HCT116 (cell line): ENCODE measurements around the gene NGEF. TPM values are rescaled to one million over a fixed set of nuclear protein-coding genes. Genes with fewer than 3 reads are reported as not detected.

Source experiments
- ATAC-seq: fragments of 200-7000 bp; cut with Tn5 transposase; 2 replicates; pipeline ENCODE4 v1.9.1; 2020; ENCODE audit warnings: mild to moderate bottlenecking, moderate library complexity
- BruUV-seq: library from RNA; stranded (reverse); fragments of 400-500 nt; replicated peaks from 2 replicates; lab custom pipeline; 2021; lab: Mats Ljungman, UMichigan
- CTCF ChIA-PET: fragments of 300-600 bp; sonication (Branson Sonifier 250); formaldehyde crosslinking; loops from one replicate; lab custom pipeline; 2021; ENCODE audit warnings: antibody characterized with exemption; lab: Charles Lee
- POLR2A ChIA-PET: fragments of 300-600, 350-600 bp; sonication (Branson Sonifier 250); formaldehyde crosslinking; loops from one replicate; lab custom pipeline; 2021; ENCODE audit warnings: antibody characterized with exemption; lab: Charles Lee
- RAD21 ChIA-PET, 2 experiments: fragments of 300-600 bp; sonication (Branson Sonifier 250); formaldehyde crosslinking; loops; one replicate each; lab custom pipeline; 2023; ENCODE audit warnings: low total read pairs in 2 of 2; ENCODE audit not compliant: uncharacterized antibody in 2 of 2, unreplicated experiment in 2 of 2, low non-redundant PET in 1 of 2; lab: Charles Lee
- DNase-seq: peaks from one replicate; pipeline ENCODE4 v3.0.0-alpha.2; 2010; ENCODE audit warnings: low read depth, low spot score
- H2AFZ ChIP-seq: fragments of 200-600 bp; shearing (Covaris generic), sonication (generic); 2 replicates; pipeline ENCODE4 v1.6.1; 2017; ENCODE audit warnings: low read depth, mixed run types, mixed read lengths, antibody characterized with exemption, low read length; ENCODE audit not compliant: poor library complexity, severe bottlenecking
- H3K27ac ChIP-seq: 2 replicates; pipeline ENCODE4 v1.5.1; 2012; ENCODE audit warnings: low read depth, low read length
- H3K27me3 ChIP-seq: fragments of 200-600 bp; sonication (generic); 2 replicates; pipeline ENCODE4 v1.6.1; 2016; ENCODE audit warnings: mixed run types, low read length, mixed read lengths; ENCODE audit not compliant: insufficient read depth
- H3K36me3 ChIP-seq, 2 experiments: fragments of 200-500 bp in 1 of 2; fragments of 200-600 bp in 1 of 2; sonication (Bioruptor generic) in 1 of 2; sonication (generic) in 1 of 2; 2 replicates each; pipeline versions ENCODE4 v1.5.1 to v1.6.1; 2014 to 2016; ENCODE audit warnings: low read length in 2 of 2, inconsistent platforms in 1 of 2, mixed read lengths in 1 of 2, mixed run types in 1 of 2; ENCODE audit not compliant: insufficient read depth in 2 of 2, control insufficient read depth in 1 of 2
- H3K4me1 ChIP-seq, 2 experiments: fragments of 200-600 bp in 1 of 2; sonication (generic) in 1 of 2; 2 replicates each; pipeline versions ENCODE4 v1.5.1 to v1.6.1; 2012 to 2017; ENCODE audit warnings: low read length in 2 of 2, inconsistent platforms in 1 of 2, mild to moderate bottlenecking in 1 of 2, mixed read lengths in 1 of 2, mixed run types in 1 of 2, moderate library complexity in 1 of 2; ENCODE audit not compliant: insufficient read depth in 2 of 2, control insufficient read depth in 1 of 2
- H3K4me2 ChIP-seq: fragments of 200-600 bp; sonication (generic); 2 replicates; pipeline ENCODE4 v1.6.1; 2017; ENCODE audit warnings: mixed run types, low read length, mixed read lengths
- H3K4me3 ChIP-seq, 2 experiments: fragments of 200-600 bp in 1 of 2; sonication (generic) in 1 of 2; replicated peaks in 1 of 2; 2 replicates each; pipeline ENCODE4 v1.5.1; 2011 to 2016; ENCODE audit warnings: low read length in 2 of 2, control low read depth in 1 of 2, low read depth in 1 of 2, mild to moderate bottlenecking in 1 of 2, mixed read lengths in 1 of 2, mixed run types in 1 of 2
- H3K79me2 ChIP-seq: fragments of 200-600 bp; sonication (generic); 2 replicates; pipeline ENCODE4 v1.6.1; 2017; ENCODE audit warnings: mild to moderate bottlenecking, mixed run types, low read length, moderate library complexity, mixed read lengths; ENCODE audit not compliant: insufficient read depth
- H3K9ac ChIP-seq: fragments of 200-600 bp; sonication (generic); 2 replicates; pipeline ENCODE4 v1.6.1; 2016; ENCODE audit warnings: low read length, mixed read lengths
- H3K9me2 ChIP-seq: fragments of 200-600 bp; sonication (generic), shearing (Covaris generic); 2 replicates; pipeline ENCODE4 v1.6.1; 2017; ENCODE audit warnings: mixed run types, mild to moderate bottlenecking, moderate library complexity; ENCODE audit not compliant: insufficient read depth
- H3K9me3 ChIP-seq, 2 experiments: fragments of 200-500 bp in 1 of 2; fragments of 200-600 bp in 1 of 2; sonication (Bioruptor generic) in 1 of 2; sonication (generic) in 1 of 2; 2 replicates each; pipeline ENCODE4 v1.6.1; 2014 to 2017; ENCODE audit warnings: low read length in 2 of 2, mixed read lengths in 2 of 2, inconsistent platforms in 1 of 2, low read depth in 1 of 2, mild to moderate bottlenecking in 1 of 2, mixed run types in 1 of 2, moderate library complexity in 1 of 2; ENCODE audit not compliant: control insufficient read depth in 1 of 2, insufficient read depth in 1 of 2
- H4K20me1 ChIP-seq: fragments of 200-600 bp; sonication (generic), shearing (Covaris generic); 2 replicates; pipeline ENCODE4 v1.6.1; 2017; ENCODE audit warnings: mixed run types, mild to moderate bottlenecking, moderate library complexity; ENCODE audit not compliant: insufficient read depth
- CEBPB ChIP-seq: IDR thresholded peaks from 2 replicates; pipeline ENCODE4 v1.6.1; 2012; ENCODE audit warnings: low read depth
- ELF1 ChIP-seq: IDR thresholded peaks from 2 replicates; pipeline ENCODE4 v1.6.1; 2012; ENCODE audit warnings: low read depth, borderline replicate concordance
- JUND ChIP-seq: IDR thresholded peaks from 2 replicates; pipeline ENCODE4 v1.6.1; 2012
- MAX ChIP-seq: IDR thresholded peaks from 2 replicates; pipeline ENCODE4 v1.6.1; 2012
- POLR2A ChIP-seq: IDR thresholded peaks from 2 replicates; pipeline ENCODE4 v1.7.0; 2011; ENCODE audit warnings: borderline replicate concordance; ENCODE audit not compliant: insufficient read depth, insufficient read length; ENCODE audit errors: extremely low read depth
- POLR2AphosphoS5 ChIP-seq: IDR thresholded peaks from 2 replicates; pipeline ENCODE4 v1.6.1; 2011; ENCODE audit warnings: mild to moderate bottlenecking, low read depth, low read length, moderate library complexity
- RAD21 ChIP-seq: IDR thresholded peaks from 2 replicates; pipeline ENCODE4 v1.6.1; 2012; ENCODE audit warnings: low read depth, mild to moderate bottlenecking
- SRF ChIP-seq: IDR thresholded peaks from 2 replicates; pipeline ENCODE4 v1.6.1; 2012; ENCODE audit warnings: low read depth
- YY1 ChIP-seq: IDR thresholded peaks from 2 replicates; pipeline ENCODE4 v1.6.1; 2011; ENCODE audit warnings: low read length, low read depth, moderate library complexity, mild to moderate bottlenecking; ENCODE audit not compliant: insufficient replicate concordance; ENCODE audit errors: extremely low read depth
- ZFX ChIP-seq: fragments of 450-650 bp; IDR thresholded peaks from 2 replicates; pipeline ENCODE4 v1.6.1; 2017
- ZNF274 ChIP-seq: fragments of 200-500 bp; sonication (Bioruptor generic); IDR thresholded peaks from 2 replicates; pipeline ENCODE4 v1.6.1; 2014; ENCODE audit warnings: mild to moderate bottlenecking, low read depth, low read length, inconsistent platforms
- intact Hi-C: fragments of 100-400 bp; cut with micrococcal nuclease; formaldehyde crosslinking; loops from 2 replicates; pipeline ENCODE4 v1.10.0; 2022
- total RNA-seq: library from RNA; stranded (reverse); gene quantifications from one replicate; pipeline ENCODE4 v1.2.1, GENCODE V29; 2021; ENCODE audit not compliant: unreplicated experiment

NGEF gene
- total RNA-seq, 1 experiment from 2014 or later: 12.6 TPM

- DNase-seq (no peak), ATAC-seq (no peak)
- BruUV-seq: no TSS peak
- intact Hi-C loops: no loop called here
- Histone ChIP-seq H3K27ac (no peak overlapping the region), H3K27me3 (no peaks in the 10 kb centered on the region), H4K20me1 (no peaks in the 10 kb centered on the region), H3K4me2 (no peak overlapping the region), H3K36me3 (no peaks in the 10 kb centered on the region), H3K9me2 (no peaks in the 10 kb centered on the region), H3K9me3 (no peaks in the 10 kb centered on the region), H3K4me1 (no peaks in the 10 kb centered on the region; a peak in 1 of 4 replicates), H3K9ac (no peak overlapping the region), H2AFZ (no peak overlapping the region), H3K4me3 (no peak overlapping the region), H3K79me2 (no peaks in the 10 kb centered on the region)
- TF ChIP-seq ZFX (no peak), CEBPB (no peak), JUND (no peak), MAX (no peak), POLR2AphosphoS5 (no peak)
- POLR2A ChIA-PET: no interaction called here
- RAD21 ChIA-PET: no interaction called here
- CTCF ChIA-PET: no interaction called here
Measured at GRCh38 chr2:232927793-232928550, 85.1 kb downstream of the NGEF start.

GRCh38 chr2:232927032-232927792, 85.8 kb downstream of the NGEF start:
- H3K9me2 ChIP-seq: no peaks in the 10 kb centered on the region
- H3K27me3 ChIP-seq: no peaks in the 10 kb centered on the region
- no peak overlapping the region for H3K4me3 ChIP-seq
- no peaks in the 10 kb centered on the region for H4K20me1 ChIP-seq
- no peak overlapping the region for H3K27ac ChIP-seq
- no peaks in the 10 kb centered on the region for H3K79me2 ChIP-seq
- TF ChIP-seq CEBPB (no peak), ELF1 (no peak), ZNF274 (no peak), POLR2A (no peak), JUND (no peak), SRF (no peak), RAD21 (no peak), YY1 (no peak)
- TF ChIP-seq, all 23 proteins: peak for 0
- H3K4me2 ChIP-seq: no peak overlapping the region
- no peaks in the 10 kb centered on the region for H3K36me3 ChIP-seq
- intact Hi-C loops: no loop called here
- no TSS peak for BruUV-seq
- no peaks in the 10 kb centered on the region for H3K9me3 ChIP-seq
- CTCF ChIA-PET: no interaction called here
- H2AFZ ChIP-seq: no peak overlapping the region
- H3K9ac ChIP-seq: no peak overlapping the region
- ATAC-seq (no peak), DNase-seq (no peak)
- no peaks in the 10 kb centered on the region; a peak in 1 of 4 replicates for H3K4me1 ChIP-seq
- RAD21 ChIA-PET: no interaction called here
- POLR2A ChIA-PET: no interaction called here
